SU-DHL-6 (cell line): Measurements from ENCODE around the gene KIFC3.
"Not testable (repeated sequence)": the region's sequence is repeated elsewhere in the genome, so short reads cannot be mapped to it uniquely, and the experiment has no call there.

Experiments
- H2AFZ ChIP-seq: fragments of 200-600 bp; sonication (generic); 2 replicates; pipeline ENCODE4 v1.6.1; 2014; ENCODE audit warnings: low read depth, mild to moderate bottlenecking, moderate library complexity, mixed read lengths, antibody characterized with exemption, low read length; ENCODE audit not compliant: severe bottlenecking
- H3F3A ChIP-seq: fragments of 200-600 bp; shearing (Covaris generic); 2 replicates; pipeline ENCODE4 v1.6.0; 2016; ENCODE audit warnings: antibody characterized with exemption, mild to moderate bottlenecking; ENCODE audit not compliant: insufficient read depth
- H3K27ac ChIP-seq: fragments of 200-600 bp; sonication (generic); 2 replicates; pipeline ENCODE4 v1.5.1; 2016; ENCODE audit warnings: low read depth, mild to moderate bottlenecking, low read length, moderate library complexity, mixed read lengths
- H3K27me3 ChIP-seq: fragments of 200-600 bp; sonication (generic), shearing (Covaris generic); 2 replicates; pipeline ENCODE4 v1.6.0; 2014; ENCODE audit warnings: mild to moderate bottlenecking, low read length
- H3K36me3 ChIP-seq: fragments of 200-600 bp; sonication (generic); 2 replicates; pipeline ENCODE4 v1.6.1; 2014; ENCODE audit warnings: mild to moderate bottlenecking, low read length, mixed read lengths
- H3K4me2 ChIP-seq: fragments of 300-600, 200-600 bp; shearing (Covaris generic), sonication (generic); 2 replicates; pipeline ENCODE4 v1.6.0; 2014; ENCODE audit warnings: low read length, low read depth, mild to moderate bottlenecking; ENCODE audit not compliant: poor library complexity, severe bottlenecking
- H3K4me3 ChIP-seq: fragments of 200-600 bp; sonication (generic); 2 replicates; pipeline ENCODE4 v1.5.1; 2014; ENCODE audit warnings: antibody characterized with exemption, low read length, mild to moderate bottlenecking, mixed read lengths; ENCODE audit not compliant: insufficient read depth, poor library complexity, severe bottlenecking
- H3K79me2 ChIP-seq: fragments of 200-600 bp; sonication (generic); 2 replicates; pipeline ENCODE4 v1.6.1; 2014; ENCODE audit warnings: mild to moderate bottlenecking, low read length, moderate library complexity; ENCODE audit not compliant: insufficient read depth
- H3K9ac ChIP-seq: fragments of 200-600 bp; sonication (generic); 2 replicates; pipeline ENCODE4 v1.7.0; 2014; ENCODE audit warnings: mild to moderate bottlenecking, low read length
- H3K9me2 ChIP-seq: fragments of 200-600 bp; sonication (generic); replicated peaks from 2 replicates; pipeline ENCODE4 v1.6.1; 2014; ENCODE audit warnings: low read length; ENCODE audit not compliant: insufficient read depth
- H3K9me3 ChIP-seq: fragments of 200-600 bp; sonication (generic); 2 replicates; pipeline ENCODE4 v1.6.1; 2014; ENCODE audit warnings: low read length, mixed read lengths; ENCODE audit not compliant: insufficient read depth
- H4K20me1 ChIP-seq: fragments of 200-600 bp; sonication (generic); 2 replicates; pipeline ENCODE4 v1.6.1; 2014; ENCODE audit warnings: low read depth, mild to moderate bottlenecking, antibody characterized with exemption, low read length, moderate library complexity, mixed read lengths
- CTCF ChIP-seq: fragments of 200-600 bp; sonication (generic); IDR thresholded peaks from one replicate; pipeline ENCODE4 v1.5.1; 2017; ENCODE audit warnings: antibody characterized with exemption, mild to moderate bottlenecking, low read length, moderate library complexity; ENCODE audit not compliant: insufficient read depth, poor library complexity, severe bottlenecking
- EZH2phosphoT487 ChIP-seq: fragments of 200-600 bp; sonication (generic), shearing (Covaris generic); conservative IDR thresholded peaks from 2 replicates; pipeline ENCODE4 v1.6.1; 2018; ENCODE audit warnings: mild to moderate bottlenecking, antibody characterized with exemption, low read length, moderate library complexity, mixed read lengths

Gene KIFC3

GRCh38 chr16:57714047-57714446 lies 88.2 kb downstream of the KIFC3 start:
- H3K9ac ChIP-seq, result no peak overlapping the region
- H3K9me3 ChIP-seq, result no peaks in the 10 kb centered on the region
- no peak overlapping the region for H2AFZ ChIP-seq
- no peaks in the 10 kb centered on the region for H4K20me1 ChIP-seq
- no peak for TF ChIP-seq CTCF
- TF ChIP-seq EZH2phosphoT487, result no peak
- H3K36me3 ChIP-seq, result no peaks in the 10 kb centered on the region
- no peaks in the 10 kb centered on the region for H3K79me2 ChIP-seq
- no peak overlapping the region for H3K27ac ChIP-seq
- no peaks in the 10 kb centered on the region for H3F3A ChIP-seq
- H3K27me3 ChIP-seq, result no peaks in the 10 kb centered on the region
- H3K4me2 ChIP-seq, result no peak overlapping the region
- no peak overlapping the region for H3K4me3 ChIP-seq
- no peaks in the 10 kb centered on the region for H3K9me2 ChIP-seq

DNA sequence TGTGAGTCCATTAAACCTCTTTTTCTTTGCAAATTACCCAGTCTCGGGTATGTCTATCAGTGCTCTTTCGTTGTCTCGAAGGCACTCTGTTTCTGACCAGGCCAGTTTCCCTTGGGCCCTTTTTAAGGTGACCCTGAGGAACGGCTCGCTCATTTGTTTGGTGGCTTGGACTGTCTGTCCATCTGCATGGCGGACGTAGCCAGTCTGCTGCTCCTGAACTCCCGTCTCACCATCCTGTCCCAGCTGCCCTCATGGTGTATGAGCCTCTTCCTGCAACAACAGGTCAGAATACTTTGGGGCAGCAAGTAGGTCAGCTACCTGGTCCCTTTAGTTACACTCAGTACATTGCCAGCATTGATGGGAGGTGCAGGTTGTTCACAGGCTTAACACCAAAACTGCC lies 88.7 kb downstream of the KIFC3 start:
- Histone ChIP-seq H3K4me2 (no peak overlapping the region), H3K9ac (no peak overlapping the region), H3K4me3 (no peak overlapping the region)

DNA sequence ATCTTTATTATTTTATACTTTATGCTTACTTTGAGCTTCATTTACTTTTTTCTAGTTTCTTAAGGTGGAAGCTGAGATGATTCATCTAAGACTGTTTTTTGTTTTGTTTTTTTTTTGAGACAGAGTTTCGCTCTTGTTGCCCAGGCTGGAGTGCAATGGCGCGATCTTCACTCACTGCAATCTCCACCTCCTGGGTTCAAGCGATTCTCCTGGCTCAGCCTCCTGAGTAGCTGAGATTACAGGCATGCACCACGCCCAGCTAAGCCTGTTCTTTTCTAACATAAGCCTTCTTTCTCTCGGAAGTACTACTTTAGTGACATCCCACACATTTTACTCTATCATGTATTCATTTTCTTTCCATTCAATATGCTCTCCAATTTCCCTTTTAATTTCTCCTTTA lies 89.7 kb downstream of the KIFC3 start:
- not testable (repeated sequence) for H2AFZ ChIP-seq, H4K20me1 ChIP-seq, H3K4me2 ChIP-seq, H3K36me3 ChIP-seq, H3K27me3 ChIP-seq, H3K27ac ChIP-seq, H3K9me2 ChIP-seq, H3K79me2 ChIP-seq, H3K9me3 ChIP-seq, H3K9ac ChIP-seq, H3F3A ChIP-seq, H3K4me3 ChIP-seq

More for the DNA sequence above, 88.7 kb downstream of the KIFC3 start:
- Histone ChIP-seq H4K20me1 (no peaks in the 10 kb centered on the region), H3K36me3 (no peaks in the 10 kb centered on the region), H3K9me2 (no peaks in the 10 kb centered on the region), H3K9me3 (no peaks in the 10 kb centered on the region), H3K27ac (no peak overlapping the region), H3F3A (no peaks in the 10 kb centered on the region), H2AFZ (no peak overlapping the region), H3K79me2 (no peaks in the 10 kb centered on the region), H3K27me3 (no peaks in the 10 kb centered on the region)
- TF ChIP-seq EZH2phosphoT487 (no peak), CTCF (no peak)

GRCh38 chr16:57711993-57712392 lies 90.3 kb downstream of the KIFC3 start:
- H3K4me3 ChIP-seq, result no peak overlapping the region
- H2AFZ ChIP-seq, result no peak overlapping the region
- H3K9me2 ChIP-seq, result no peaks in the 10 kb centered on the region
- H3K4me2 ChIP-seq, result no peak overlapping the region
- no peaks in the 10 kb centered on the region for H4K20me1 ChIP-seq
- no peaks in the 10 kb centered on the region for H3F3A ChIP-seq
- no peak for TF ChIP-seq EZH2phosphoT487
- H3K27me3 ChIP-seq, result no peaks in the 10 kb centered on the region
- H3K9me3 ChIP-seq, result no peaks in the 10 kb centered on the region
- H3K36me3 ChIP-seq, result no peaks in the 10 kb centered on the region
- no peak overlapping the region for H3K27ac ChIP-seq
- H3K9ac ChIP-seq, result no peak overlapping the region
- H3K79me2 ChIP-seq, result no peaks in the 10 kb centered on the region
